Measurements from ENCODE around the gene TNS3.

The TNS3 gene

GRCh38 chr7:47288060-47288459 is 293.9 kb downstream of the TNS3 start:
- DNase-seq (ENCODE audit: low read depth, low spot score): no peak

GRCh38 chr7:47285860-47286491 is 295.9 kb downstream of the TNS3 start:
- no peak for DNase-seq (ENCODE audit: low read depth, low spot score)

- DNase-seq (ENCODE audit: low read depth, low spot score): no peak
These were observed 296.9 kb downstream of the TNS3 start for GRCh38 chr7:47284691-47285635.

- DNase-seq (ENCODE audit: low read depth, low spot score): no peak
These were observed 298.3 kb downstream of the TNS3 start for GRCh38 chr7:47283497-47284131.

- no peak for DNase-seq (ENCODE audit: low read depth, low spot score)
These were observed 299.0 kb downstream of the TNS3 start for GRCh38 chr7:47282790-47283496.

GRCh38 chr7:47281966-47282643 is 299.8 kb downstream of the TNS3 start:
- no peak for DNase-seq (ENCODE audit: low read depth, low spot score)

- no peak for DNase-seq (ENCODE audit: low read depth, low spot score)
These were observed 300.8 kb downstream of the TNS3 start for GRCh38 chr7:47281161-47281560.

GRCh38 chr7:47280114-47280513 is 301.8 kb downstream of the TNS3 start:
- no peak for DNase-seq (ENCODE audit: low read depth, low spot score)

GRCh38 chr7:47278043-47278442 is 303.9 kb downstream of the TNS3 start:
- no peak for DNase-seq (ENCODE audit: low read depth, low spot score)

- no peak for DNase-seq (ENCODE audit: low read depth, low spot score)
These were observed 304.6 kb downstream of the TNS3 start for GRCh38 chr7:47277321-47277781.

- DNase-seq (ENCODE audit: low read depth, low spot score): no peak
These were observed 307.7 kb downstream of the TNS3 start for GRCh38 chr7:47273974-47274766.

- DNase-seq (ENCODE audit: low read depth, low spot score): no peak
These were observed 308.8 kb downstream of the TNS3 start for GRCh38 chr7:47273088-47273487.

GRCh38 chr7:47271749-47272148 is 310.2 kb downstream of the TNS3 start:
- DNase-seq (ENCODE audit: low read depth, low spot score): no peak

- DNase-seq (ENCODE audit: low read depth, low spot score): no peak
These were observed 312.8 kb downstream of the TNS3 start for GRCh38 chr7:47268851-47269836.

- no peak for DNase-seq (ENCODE audit: low read depth, low spot score)
These were observed 314.6 kb downstream of the TNS3 start for GRCh38 chr7:47267346-47267745.

- no peak for DNase-seq (ENCODE audit: low read depth, low spot score)
These were observed 315.1 kb downstream of the TNS3 start for GRCh38 chr7:47266799-47267198.

GRCh38 chr7:47266131-47266706 is 315.7 kb downstream of the TNS3 start:
- peak; percentile 91 for DNase-seq (ENCODE audit: low read depth, low spot score)

- no peak for DNase-seq (ENCODE audit: low read depth, low spot score)
These were observed 316.3 kb downstream of the TNS3 start for GRCh38 chr7:47265621-47266020.

All from astrocyte of the hippocampus (primary cell).